H1 (cell line): ENCODE data around the gene RBMXL2. TPM values are rescaled to one million over a fixed set of nuclear protein-coding genes. Genes with fewer than 3 reads are reported as not detected.

Source experiments
- CTCF ChIA-PET: fragments of 300-600 bp; sonication (Branson Sonifier 250); formaldehyde crosslinking; loops from one replicate; lab custom pipeline; 2021; ENCODE audit not compliant: partially characterized antibody; lab: Charles Lee
- POLR2A ChIA-PET: fragments of 300-600 bp; sonication (Branson Sonifier 250); formaldehyde crosslinking; loops from one replicate; lab custom pipeline; 2021; ENCODE audit warnings: inconsistent platforms; ENCODE audit not compliant: partially characterized antibody; lab: Charles Lee
- DNase-seq, 2 experiments: peaks; one replicate each; pipeline versions ENCODE4 v3.0.0 to v3.0.0-alpha.2; 2010 to 2022; ENCODE audit warnings: low spot score in 2 of 2, low read depth in 1 of 2, mixed read lengths in 1 of 2
- FAIRE-seq: peaks from 2 replicates; lab custom pipeline; 2011; peaks lifted over from hg19 to GRCh38; lab: Jason Lieb, UNC
- H2AFZ ChIP-seq: 2 replicates; pipeline ENCODE4 v1.8.1; 2012; ENCODE audit warnings: low read length, inconsistent platforms
- H2AK5ac ChIP-seq: 2 replicates; pipeline ENCODE4 v1.6.1; 2013; ENCODE audit warnings: low read depth, low read length
- H2BK120ac ChIP-seq: replicated peaks from 2 replicates; pipeline ENCODE3; 2013; ENCODE audit warnings: low read depth, low read length, inconsistent platforms
- H2BK12ac ChIP-seq: 2 replicates; pipeline ENCODE4 v1.6.1; 2013; ENCODE audit warnings: low read depth, low read length
- H2BK15ac ChIP-seq: 2 replicates; pipeline ENCODE4 v1.6.1; 2013; ENCODE audit warnings: low read length
- H2BK20ac ChIP-seq: 2 replicates; pipeline ENCODE4 v1.6.1; 2013; ENCODE audit warnings: low read length
- H2BK5ac ChIP-seq: 2 replicates; pipeline ENCODE4 v1.6.1; 2013; ENCODE audit warnings: low read depth, low read length
- H3K14ac ChIP-seq: 2 replicates; pipeline ENCODE4 v1.6.1; 2013; ENCODE audit warnings: inconsistent platforms; ENCODE audit not compliant: insufficient read length
- H3K18ac ChIP-seq: 2 replicates; pipeline ENCODE4 v1.6.1; 2013; ENCODE audit warnings: low read length; ENCODE audit errors: extremely low read depth
- H3K23ac ChIP-seq: 2 replicates; pipeline ENCODE4 v1.6.1; 2013; ENCODE audit warnings: inconsistent platforms; ENCODE audit not compliant: insufficient read length
- H3K23me2 ChIP-seq: 2 replicates; pipeline ENCODE4 v1.6.1; 2013; ENCODE audit warnings: low read depth, low read length
- H3K27ac ChIP-seq: 2 replicates; pipeline ENCODE4 v1.6.1; 2011; ENCODE audit warnings: low read depth, low read length, inconsistent platforms
- H3K27me3 ChIP-seq, 4 experiments: replicated peaks in 1 of 4; 1 replicate in 1 of 4; 2 replicates in 3 of 4; pipeline versions ENCODE4 v1.6.1 to v1.8.1; 2011 to 2013; ENCODE audit warnings: low read length in 3 of 4, mild to moderate bottlenecking in 3 of 4, inconsistent platforms in 2 of 4, mixed read lengths in 2 of 4, moderate library complexity in 1 of 4; ENCODE audit not compliant: control insufficient read depth in 3 of 4, insufficient read depth in 3 of 4; ENCODE audit errors: extremely low read depth in 1 of 4
- H3K36me3 ChIP-seq, 4 experiments: 2 replicates each; pipeline versions ENCODE4 v1.6.1 to v1.8.1; 2011 to 2013; ENCODE audit warnings: mild to moderate bottlenecking in 4 of 4, low read length in 3 of 4, moderate library complexity in 2 of 4, control low read depth in 1 of 4, inconsistent platforms in 1 of 4; ENCODE audit not compliant: insufficient read depth in 4 of 4, control insufficient read depth in 2 of 4
- H3K4ac ChIP-seq: replicated peaks from 2 replicates; pipeline ENCODE3; 2013; ENCODE audit warnings: low read length, low read depth, mixed read lengths, inconsistent platforms; ENCODE audit not compliant: insufficient read length
- H3K4me1 ChIP-seq, 4 experiments: replicated peaks in 1 of 4; 1 replicate in 1 of 4; 2 replicates in 3 of 4; pipeline versions ENCODE4 v1.6.1 to v1.8.1; 2011 to 2013; ENCODE audit warnings: low read length in 3 of 4, inconsistent platforms in 2 of 4, mixed read lengths in 1 of 4; ENCODE audit not compliant: insufficient read depth in 4 of 4, control insufficient read depth in 3 of 4
- H3K4me2 ChIP-seq, 2 experiments: 2 replicates each; pipeline versions ENCODE4 v1.6.1 to v1.8.1; 2011 to 2013; ENCODE audit warnings: low read depth in 2 of 2, low read length in 2 of 2, control low read depth in 1 of 2, inconsistent platforms in 1 of 2, mild to moderate bottlenecking in 1 of 2; ENCODE audit not compliant: insufficient read depth in 1 of 2
- H3K4me3 ChIP-seq, 4 experiments: fragments of 200-600, 300-600 bp in 1 of 4; sonication (generic), shearing (Covaris generic), sonication (Bioruptor Twin) in 1 of 4; 2 replicates each; pipeline versions ENCODE4 v1.5.1 to v1.8.1; 2011 to 2016; ENCODE audit warnings: low read length in 4 of 4, low read depth in 3 of 4, control low read depth in 2 of 4, inconsistent platforms in 2 of 4, mild to moderate bottlenecking in 2 of 4, mixed read lengths in 1 of 4, moderate library complexity in 1 of 4; ENCODE audit not compliant: insufficient read depth in 2 of 4; ENCODE audit errors: extremely low read depth in 1 of 4
- H3K56ac ChIP-seq: replicated peaks from 2 replicates; pipeline ENCODE3; 2013; ENCODE audit warnings: low read depth, mild to moderate bottlenecking, mixed read lengths, low read length, inconsistent platforms; ENCODE audit not compliant: insufficient read length
- H3K79me1 ChIP-seq: 2 replicates; pipeline ENCODE4 v1.6.1; 2013; ENCODE audit warnings: low read depth, low read length, control low read depth
- H3K79me2 ChIP-seq, 2 experiments: 2 replicates each; pipeline versions ENCODE4 v1.6.1 to v1.8.1; 2012 to 2013; ENCODE audit warnings: low read length in 2 of 2, mild to moderate bottlenecking in 2 of 2, inconsistent platforms in 1 of 2; ENCODE audit not compliant: insufficient read depth in 2 of 2, control insufficient read depth in 1 of 2
- H3K9ac ChIP-seq, 4 experiments: replicated peaks in 1 of 4; 1 replicate in 1 of 4; 2 replicates in 3 of 4; pipeline versions ENCODE4 v1.6.1 to v1.8.1; 2011 to 2013; ENCODE audit warnings: low read depth in 3 of 4, low read length in 3 of 4, control low read depth in 2 of 4, mild to moderate bottlenecking in 2 of 4, moderate library complexity in 2 of 4, inconsistent platforms in 1 of 4; ENCODE audit errors: extremely low read depth in 1 of 4
- H3K9me3 ChIP-seq, 2 experiments: 2 replicates each; pipeline versions ENCODE4 v1.6.1 to v1.8.1; 2012 to 2013; ENCODE audit warnings: mild to moderate bottlenecking in 2 of 2, moderate library complexity in 2 of 2, control low read depth in 1 of 2, inconsistent platforms in 1 of 2, low read depth in 1 of 2, low read length in 1 of 2, mixed read lengths in 1 of 2; ENCODE audit not compliant: insufficient read depth in 2 of 2
- H4K20me1 ChIP-seq, 2 experiments: replicated peaks in 1 of 2; 2 replicates each; pipeline versions ENCODE3 to v1.8.1; 2011 to 2013; ENCODE audit warnings: inconsistent platforms in 2 of 2, low read length in 2 of 2, mild to moderate bottlenecking in 1 of 2; ENCODE audit not compliant: insufficient read depth in 2 of 2, control insufficient read depth in 1 of 2
- H4K5ac ChIP-seq: 2 replicates; pipeline ENCODE4 v1.6.1; 2013; ENCODE audit warnings: low read length, low read depth, mixed read lengths, inconsistent platforms; ENCODE audit not compliant: insufficient read length
- H4K8ac ChIP-seq: 2 replicates; pipeline ENCODE4 v1.8.0; 2013; ENCODE audit warnings: mild to moderate bottlenecking, moderate library complexity, low read length, inconsistent platforms; ENCODE audit not compliant: insufficient read depth; ENCODE audit errors: extremely low read depth
- H4K91ac ChIP-seq: replicated peaks from 2 replicates; pipeline ENCODE3; 2013; ENCODE audit warnings: low read length, mixed read lengths, inconsistent platforms; ENCODE audit not compliant: insufficient read length
- CTCF ChIP-seq, 3 experiments: IDR thresholded peaks; 1 replicate in 2 of 3; 2 replicates in 1 of 3; pipeline versions ENCODE4 v1.5.1 to v1.6.1; 2011; ENCODE audit warnings: low read length in 3 of 3, mild to moderate bottlenecking in 3 of 3, inconsistent platforms in 2 of 3, low read depth in 1 of 3, moderate library complexity in 1 of 3; ENCODE audit not compliant: insufficient read depth in 1 of 3; ENCODE audit errors: control extremely low read depth in 1 of 3
- RAD21 ChIP-seq, 2 experiments: IDR thresholded peaks in 1 of 2; conservative IDR thresholded peaks in 1 of 2; 2 replicates each; pipeline ENCODE4 v1.6.1; 2011; ENCODE audit warnings: low read depth in 2 of 2, low read length in 2 of 2, improper control_type of control experiment in 1 of 2, inconsistent platforms in 1 of 2, mild to moderate bottlenecking in 1 of 2, moderate library complexity in 1 of 2
- SP2 ChIP-seq: IDR thresholded peaks from 2 replicates; pipeline ENCODE4 v1.6.1; 2012; ENCODE audit warnings: mild to moderate bottlenecking, low read length, inconsistent platforms
- WGBS, 2 experiments: shearing (Covaris generic) in 1 of 2; methylation state at CpG; one replicate each; pipeline versions ENCODE4 v1.1.6 to v1.1.7; 2013 to 2015; ENCODE audit warnings: low lambda C conversion rate in 2 of 2, mixed read lengths in 2 of 2, inconsistent platforms in 1 of 2, low coverage in 1 of 2, missing lambda C conversion rate in 1 of 2; ENCODE audit not compliant: insufficient replicate concordance in 2 of 2, insufficient coverage in 1 of 2, insufficient read length in 1 of 2; ENCODE audit errors: extremely low coverage in 1 of 2, missing lambda C conversion rate in 1 of 2; 5-methylcytosine and 5-hydroxymethylcytosine counted together
- polyA plus RNA-seq, 7 experiments: library from polyadenylated mRNA; depleted of rRNA in 3 of 7; stranded (reverse) in 5 of 7; unstranded in 2 of 7; fragments of >200 nt in 5 of 7; fragments of 200-250 nt in 2 of 7; gene quantifications; 1 replicate in 5 of 7; 2 replicates in 1 of 7; 4 replicates in 1 of 7; pipeline versions ENCODE4 v1.2.1 to v1.2.3, GENCODE V29; 2011 to 2013; ENCODE audit warnings: missing spikeins in 2 of 7, mixed read lengths in 2 of 7
- total RNA-seq: library from RNA; stranded (reverse); fragmentation: NEBNext Ultra II Directional; extraction: Animal tissue kit (Norgen Biotek cat#: 25700); gene quantifications from 2 replicates; pipeline ENCODE4 v1.2.1, GENCODE V29; 2021

RBMXL2 gene
- total and polyA plus RNA-seq, 2 of the 8 experiments (the other 6 are each of a cell fraction or from before 2014, with no cell fraction given), result not detected

GRCh38 chr11:7098235-7098832 lies 9.5 kb downstream of the RBMXL2 start:
- Histone ChIP-seq H3K56ac (no peak overlapping the region), H3K4me3 (no peak overlapping the region), H4K91ac (no peak overlapping the region), H3K36me3 (no peaks in the 10 kb centered on the region), H3K18ac (no peak overlapping the region), H2AK5ac (no peak overlapping the region), H2BK20ac (no peak overlapping the region), H3K79me1 (no peaks in the 10 kb centered on the region), H2BK12ac (no peak overlapping the region), H3K9me3 (no peaks in the 10 kb centered on the region), H3K4me2 (no peak overlapping the region), H4K5ac (no peak overlapping the region), H3K79me2 (no peaks in the 10 kb centered on the region), H2BK120ac (no peak overlapping the region), H4K20me1 (no peaks in the 10 kb centered on the region), H3K14ac (no peak overlapping the region), H2BK5ac (no peak overlapping the region), H4K8ac (no peak overlapping the region), H2BK15ac (no peak overlapping the region), H3K4ac (no peak overlapping the region), H3K23ac (no peak overlapping the region), H3K4me1 (no peaks in the 10 kb centered on the region), H3K27ac (no peak overlapping the region), H2AFZ (no peak overlapping the region), H3K23me2 (no peaks in the 10 kb centered on the region), H3K9ac (no peak overlapping the region), H3K27me3 (no peaks in the 10 kb centered on the region)
- POLR2A ChIA-PET, result interaction anchor here (0.7 kb wide), 1 partner anchor 381 kb away, joined by 3 read pairs; no protein-coding TSS in a partner anchor
- CTCF ChIA-PET, result interaction anchor here (0.8 to 3.2 kb wide), 28 partner anchors 10 to 808 kb away, joined by 3 to 24 read pairs (median 4); no protein-coding TSS in a partner anchor
- peak; percentile 98 for FAIRE-seq
- DNase-seq, result no peak
- TF ChIP-seq CTCF (IDR thresholded peaks at IDR 0.05; ENCODE audit: control extremely low read depth in 1 of 3, insufficient read depth in 1 of 3, low read depth in 1 of 3, low read length in 3 of 3), result peak in 2 of 3 experiments; percentile 69 to 71; a peak in 3 of 4 replicates
- TF ChIP-seq SP2, result no peak
- TF ChIP-seq RAD21 (IDR thresholded peaks at IDR 0.05 in 1 of 2, conservative IDR thresholded peaks at IDR 0.05 in 1 of 2; ENCODE audit: low read depth in 2 of 2, low read length in 2 of 2), result peak; percentile 94 to 97
- 14% methylated on average over 2 of the region's 2 CpGs; no CpG with 5 or more reads in 1 of the 2 experiments for WGBS, 2 experiments
